ENCODE data around the gene LIN54. TPM values are rescaled to one million over a fixed set of nuclear protein-coding genes. Genes with fewer than 3 reads are reported as not detected.

Gene LIN54
- total RNA-seq, 2 donors from 2014 or later, result 10.3 to 13.6 TPM

DNA sequence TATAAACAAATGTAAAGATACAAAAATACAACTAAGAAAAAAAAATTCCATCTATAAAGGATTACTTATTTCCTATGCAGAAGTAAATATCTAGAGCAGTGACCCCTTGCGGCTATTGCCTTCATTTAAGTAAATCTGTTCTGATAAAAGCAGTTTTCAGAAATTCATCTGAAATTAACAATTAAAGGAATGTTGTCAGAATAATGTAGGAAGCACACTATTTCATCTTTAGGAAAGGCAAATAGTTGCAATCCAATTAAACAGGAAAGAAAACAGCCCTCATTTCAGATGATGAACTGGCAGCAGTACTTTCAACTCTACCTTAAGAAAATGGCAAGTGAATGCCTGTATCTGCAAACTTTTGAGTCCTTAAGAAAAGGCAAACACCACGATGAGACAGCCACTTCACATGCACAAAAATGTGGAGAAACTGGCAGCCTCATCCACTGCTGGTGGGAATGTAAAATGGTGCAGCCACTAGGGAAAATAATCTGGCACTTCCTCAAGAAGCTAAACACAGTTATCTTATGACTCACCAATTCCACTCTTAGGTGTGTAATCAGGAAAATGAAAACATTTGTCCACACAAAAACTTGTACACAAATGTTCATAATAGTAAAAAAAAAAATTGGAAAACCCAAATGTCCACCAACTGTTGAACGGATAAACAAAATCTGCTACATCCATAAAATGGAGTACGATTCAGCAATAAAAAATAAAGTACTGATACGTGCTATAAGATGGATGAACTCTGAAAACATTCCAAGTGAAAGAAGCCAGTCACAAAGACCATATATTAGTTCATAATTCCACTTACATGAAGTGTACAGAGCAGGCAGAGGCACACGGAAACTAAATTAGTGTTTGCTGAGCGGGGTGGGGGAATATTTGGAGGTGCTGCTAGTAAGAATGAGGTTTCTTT lies 112.0 kb downstream of the LIN54 start:
- no peak for ATAC-seq (ENCODE audit: insufficient number of reproducible peaks, low FRiP score, low read depth)

GRCh38 chr4:82896755-82897154 lies 113.9 kb downstream of the LIN54 start:
- DNase-seq (ENCODE audit: low spot score), result no peak
- Histone ChIP-seq H3K4me3 (no peak overlapping the region), H3K27me3 (replicated peaks; ENCODE audit: insufficient read depth) (no peaks in the 10 kb centered on the region), H3K36me3 (peaks cover 6% of the 10 kb centered on the region), H3K4me1 (ENCODE audit: control insufficient read depth in 1 of 2, low read depth in 2 of 2) (peaks cover 19 to 31% of the 10 kb centered on the region in 2 donors), H3K9me3 (no peaks in the 10 kb centered on the region), H3K27ac (no peak overlapping the region)
- ATAC-seq (ENCODE audit: insufficient number of reproducible peaks, low FRiP score, low read depth), result no peak
- TF ChIP-seq, protein P1, sequence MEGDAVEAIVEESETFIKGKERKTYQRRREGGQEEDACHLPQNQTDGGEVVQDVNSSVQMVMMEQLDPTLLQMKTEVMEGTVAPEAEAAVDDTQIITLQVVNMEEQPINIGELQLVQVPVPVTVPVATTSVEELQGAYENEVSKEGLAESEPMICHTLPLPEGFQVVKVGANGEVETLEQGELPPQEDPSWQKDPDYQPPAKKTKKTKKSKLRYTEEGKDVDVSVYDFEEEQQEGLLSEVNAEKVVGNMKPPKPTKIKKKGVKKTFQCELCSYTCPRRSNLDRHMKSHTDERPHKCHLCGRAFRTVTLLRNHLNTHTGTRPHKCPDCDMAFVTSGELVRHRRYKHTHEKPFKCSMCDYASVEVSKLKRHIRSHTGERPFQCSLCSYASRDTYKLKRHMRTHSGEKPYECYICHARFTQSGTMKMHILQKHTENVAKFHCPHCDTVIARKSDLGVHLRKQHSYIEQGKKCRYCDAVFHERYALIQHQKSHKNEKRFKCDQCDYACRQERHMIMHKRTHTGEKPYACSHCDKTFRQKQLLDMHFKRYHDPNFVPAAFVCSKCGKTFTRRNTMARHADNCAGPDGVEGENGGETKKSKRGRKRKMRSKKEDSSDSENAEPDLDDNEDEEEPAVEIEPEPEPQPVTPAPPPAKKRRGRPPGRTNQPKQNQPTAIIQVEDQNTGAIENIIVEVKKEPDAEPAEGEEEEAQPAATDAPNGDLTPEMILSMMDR (IDR thresholded peaks at IDR 0.05), result no peak

More for the DNA sequence above, 112.0 kb downstream of the LIN54 start:
- TF ChIP-seq, protein P1 (IDR thresholded peaks at IDR 0.05), result peak; percentile 29
- no peaks in the 10 kb centered on the region for H3K27me3 ChIP-seq (replicated peaks; ENCODE audit: insufficient read depth)
- DNase-seq (ENCODE audit: low spot score), result peak; percentile 14
- H3K4me1 ChIP-seq (ENCODE audit: control insufficient read depth in 1 of 2, low read depth in 2 of 2), result peaks cover 19 to 31% of the 10 kb centered on the region in 2 donors
- H3K4me3 ChIP-seq, result peak overlapping the region; percentile 76
- peak overlapping the region; percentile 96 to 99 for H3K27ac ChIP-seq
- H3K9me3 ChIP-seq, result no peaks in the 10 kb centered on the region
- H3K36me3 ChIP-seq, result peaks cover 6% of the 10 kb centered on the region

DNA sequence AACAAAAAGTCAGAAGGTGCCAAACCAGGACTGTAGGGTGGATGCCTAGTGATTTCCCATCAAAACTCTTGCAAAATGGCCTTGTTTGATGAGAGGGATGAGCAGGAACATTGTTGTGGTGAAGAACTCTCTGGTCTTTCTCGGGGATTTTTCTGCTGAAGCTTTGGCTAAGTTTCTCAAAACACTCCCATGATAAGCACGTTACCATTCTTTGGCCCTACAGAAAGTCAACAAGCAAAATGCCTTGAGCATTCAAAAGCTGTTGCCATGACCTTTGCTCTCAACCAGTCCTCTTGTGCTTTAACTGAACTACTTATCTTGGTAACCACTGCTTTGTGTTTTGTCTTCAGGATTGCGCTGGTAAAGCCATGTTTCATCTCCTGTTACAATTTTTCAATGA lies 116.7 kb downstream of the LIN54 start:
- Histone ChIP-seq H3K36me3 (peaks cover 6% of the 10 kb centered on the region), H3K27me3 (replicated peaks; ENCODE audit: insufficient read depth) (no peaks in the 10 kb centered on the region), H3K4me1 (ENCODE audit: control insufficient read depth in 1 of 2, low read depth in 2 of 2) (peaks cover 24 to 33% of the 10 kb centered on the region in 2 donors)

GRCh38 chr4:82892467-82892802 lies 118.2 kb downstream of the LIN54 start:
- H3K4me1 ChIP-seq (ENCODE audit: control insufficient read depth in 1 of 2, low read depth in 2 of 2), result peaks cover 17 to 25% of the 10 kb centered on the region in 2 donors
- H3K36me3 ChIP-seq, result peaks cover 6% of the 10 kb centered on the region
- H3K4me3 ChIP-seq, result no peak overlapping the region
- DNase-seq (ENCODE audit: low spot score) (no peak), ATAC-seq (ENCODE audit: insufficient number of reproducible peaks, low FRiP score, low read depth) (no peak)
- H3K9me3 ChIP-seq, result no peaks in the 10 kb centered on the region
- TF ChIP-seq, protein P1 (IDR thresholded peaks at IDR 0.05), result no peak
- H3K27ac ChIP-seq, result peak overlapping the region in 1 of 2 donors; percentile 98
- no peaks in the 10 kb centered on the region for H3K27me3 ChIP-seq (replicated peaks; ENCODE audit: insufficient read depth)

More for the DNA sequence above, 116.7 kb downstream of the LIN54 start:
- Histone ChIP-seq H3K9me3 (no peaks in the 10 kb centered on the region), H3K27ac (no peak overlapping the region), H3K4me3 (no peak overlapping the region)
- ATAC-seq (ENCODE audit: insufficient number of reproducible peaks, low FRiP score, low read depth) (no peak), DNase-seq (ENCODE audit: low spot score) (no peak)
- TF ChIP-seq, protein P1 (IDR thresholded peaks at IDR 0.05), result no peak

DNA sequence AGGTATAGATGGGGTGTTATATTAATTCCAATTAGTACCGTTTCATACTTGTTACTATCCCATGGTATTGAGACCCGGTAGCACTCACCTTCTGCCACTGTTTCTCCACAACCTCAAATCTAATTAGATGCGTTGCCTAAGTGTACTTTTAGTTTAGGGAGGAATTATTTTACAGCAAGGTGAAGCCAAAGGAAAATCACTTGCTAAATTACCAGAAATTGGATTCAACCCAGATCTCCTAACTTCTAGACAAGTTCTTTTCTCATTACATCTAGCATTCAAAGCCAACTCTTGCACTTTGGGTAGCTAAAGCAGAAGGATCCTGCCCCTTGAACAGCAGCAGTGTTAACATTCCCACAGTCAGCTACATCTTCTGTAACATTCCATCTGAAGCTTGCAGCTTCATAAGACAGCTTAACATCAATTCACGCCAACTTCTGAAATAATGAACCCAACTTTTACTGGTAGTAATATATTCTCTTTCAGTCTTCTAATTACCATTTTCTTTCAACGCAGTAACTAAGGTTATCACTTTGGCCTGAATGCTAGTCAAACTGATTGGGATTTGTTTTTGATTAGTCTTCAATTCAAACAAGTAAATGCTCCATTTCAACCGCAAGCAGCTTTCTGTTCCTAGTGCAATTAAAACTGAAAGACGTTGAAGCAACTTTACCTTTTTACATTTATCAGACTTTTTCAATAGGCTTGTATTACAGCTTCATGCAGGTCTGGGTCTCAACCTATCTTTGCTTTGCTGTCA lies 118.7 kb downstream of the LIN54 start:
- no peaks in the 10 kb centered on the region for H3K9me3 ChIP-seq
- peak overlapping the region; percentile 95 to 98 for H3K27ac ChIP-seq
- no peaks in the 10 kb centered on the region for H3K27me3 ChIP-seq (replicated peaks; ENCODE audit: insufficient read depth)
- DNase-seq (ENCODE audit: low spot score) (no peak), ATAC-seq (ENCODE audit: insufficient number of reproducible peaks, low FRiP score, low read depth) (no peak)
- peak overlapping the region; percentile 89 for H3K4me3 ChIP-seq
- TF ChIP-seq, protein P1 (IDR thresholded peaks at IDR 0.05), result no peak
- H3K4me1 ChIP-seq (ENCODE audit: control insufficient read depth in 1 of 2, low read depth in 2 of 2), result peaks cover 16 to 28% of the 10 kb centered on the region in 2 donors
- peaks cover 6% of the 10 kb centered on the region for H3K36me3 ChIP-seq

Data from thoracic aorta (tissue), 2 donors.